CD4-positive, alpha-beta memory T cell (primary cell): ENCODE data around the gene UVSSA. TPM values are rescaled to one million over a fixed set of nuclear protein-coding genes. Genes with fewer than 3 reads are reported as not detected.

Experiments
- CTCF ChIA-PET: fragments of 350-600 bp; sonication (Branson Sonifier 250); formaldehyde crosslinking; loops from one replicate; lab custom pipeline; 2021; ENCODE audit warnings: inconsistent platforms; ENCODE audit not compliant: partially characterized antibody; lab: Charles Lee
- POLR2A ChIA-PET: fragments of 350-600 bp; sonication (Branson Sonifier 250); formaldehyde crosslinking; loops from one replicate; lab custom pipeline; 2021; ENCODE audit not compliant: partially characterized antibody; lab: Charles Lee
- DNase-seq, 5 donors: peaks; one replicate each; pipeline versions ENCODE4 v3.0.0 to v3.0.0-alpha.2; 2020 to 2022; ENCODE audit warnings: mixed read lengths in 1 of 5
- H3K27ac ChIP-seq: one replicate; pipeline ENCODE4 v1.7.0; 2013; ENCODE audit warnings: low read depth, low read length
- H3K27me3 ChIP-seq: 2 replicates; pipeline ENCODE4 v1.7.0; 2013; ENCODE audit warnings: mild to moderate bottlenecking, low read length, moderate library complexity; ENCODE audit not compliant: insufficient read depth
- H3K36me3 ChIP-seq: 2 replicates; pipeline ENCODE4 v1.7.0; 2013; ENCODE audit warnings: mild to moderate bottlenecking, low read length, moderate library complexity; ENCODE audit not compliant: insufficient read depth
- H3K4me1 ChIP-seq: 2 replicates; pipeline ENCODE4 v1.7.0; 2013; ENCODE audit warnings: mild to moderate bottlenecking, low read length, moderate library complexity; ENCODE audit not compliant: insufficient read depth
- H3K4me3 ChIP-seq, 2 donors: one replicate each; pipeline ENCODE4 v1.7.0; 2013; ENCODE audit warnings: low read length in 2 of 2, mild to moderate bottlenecking in 1 of 2
- H3K9me3 ChIP-seq, 2 donors: one replicate each; pipeline ENCODE4 v1.7.0; 2013; ENCODE audit warnings: low read length in 2 of 2, control low read depth in 1 of 2; ENCODE audit not compliant: control insufficient read depth in 1 of 2
- H3K27ac Mint-ChIP-seq, 7 donors: one replicate each; pipeline ENCODE4 v1.8.0; 2020 to 2021; ENCODE audit warnings: mixed read lengths in 7 of 7, mild to moderate bottlenecking in 6 of 7, inconsistent platforms in 3 of 7, moderate library complexity in 3 of 7
- H3K27me3 Mint-ChIP-seq, 2 donors: one replicate each; pipeline ENCODE4 v1.8.0; 2020 to 2021; ENCODE audit warnings: mixed read lengths in 2 of 2
- H3K36me3 Mint-ChIP-seq, 2 donors: one replicate each; pipeline ENCODE4 v1.8.0; 2020 to 2021; ENCODE audit warnings: mixed read lengths in 2 of 2, inconsistent platforms in 1 of 2, mild to moderate bottlenecking in 1 of 2
- H3K4me1 Mint-ChIP-seq, 4 donors: one replicate each; pipeline ENCODE4 v1.8.0; 2020 to 2021; ENCODE audit warnings: mixed read lengths in 4 of 4, mild to moderate bottlenecking in 1 of 4
- H3K4me3 Mint-ChIP-seq, 8 donors: one replicate each; pipeline ENCODE4 v1.8.0; 2020 to 2021; ENCODE audit warnings: mixed read lengths in 8 of 8, mild to moderate bottlenecking in 7 of 8, moderate library complexity in 6 of 8, inconsistent platforms in 3 of 8
- H3K9me3 Mint-ChIP-seq, 8 donors: one replicate each; pipeline ENCODE4 v1.8.0; 2020 to 2021; ENCODE audit warnings: mixed read lengths in 8 of 8, mild to moderate bottlenecking in 5 of 8, inconsistent platforms in 3 of 8, moderate library complexity in 1 of 8
- intact Hi-C: fragments of 100-400 bp; cut with micrococcal nuclease; formaldehyde crosslinking; loops from one replicate; pipeline ENCODE4 v1.15.1; 2023
- polyA plus RNA-seq, 2 donors: library from polyadenylated mRNA; unstranded; fragments of 300-500 nt; fragmentation: Illumina TruSeq; gene quantifications; one replicate each; pipeline ENCODE4 v1.2.3, GENCODE V29; 2021
- total RNA-seq, 2 experiments: library from RNA; stranded (reverse); gene quantifications; one replicate each; pipeline ENCODE4 v1.2.3, GENCODE V29; 2021

Gene UVSSA
- total and polyA plus RNA-seq, 4 experiments from 2014 or later, result 2.4 to 44.6 (median 25.6) TPM

DNA sequence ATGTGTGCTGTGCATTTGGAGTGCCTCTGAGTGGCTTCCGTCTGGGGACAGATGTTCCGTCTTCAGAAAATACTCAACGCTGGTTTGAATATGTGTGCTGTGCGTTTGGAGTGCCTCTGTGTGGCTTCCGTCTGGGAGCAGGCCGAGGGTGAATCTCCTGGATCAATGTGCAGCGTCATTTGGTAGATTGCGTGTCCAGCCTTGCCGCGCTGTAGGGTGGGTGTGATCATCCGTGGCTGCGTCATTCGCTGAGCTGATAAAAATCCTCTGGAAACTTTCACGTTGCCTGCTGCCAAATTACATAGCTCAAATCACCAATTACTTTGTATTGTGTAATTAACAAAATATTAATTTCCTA lies 12.1 kb downstream of the UVSSA start:
- POLR2A ChIA-PET, result no interaction called here
- intact Hi-C loops, result no loop called here

DNA sequence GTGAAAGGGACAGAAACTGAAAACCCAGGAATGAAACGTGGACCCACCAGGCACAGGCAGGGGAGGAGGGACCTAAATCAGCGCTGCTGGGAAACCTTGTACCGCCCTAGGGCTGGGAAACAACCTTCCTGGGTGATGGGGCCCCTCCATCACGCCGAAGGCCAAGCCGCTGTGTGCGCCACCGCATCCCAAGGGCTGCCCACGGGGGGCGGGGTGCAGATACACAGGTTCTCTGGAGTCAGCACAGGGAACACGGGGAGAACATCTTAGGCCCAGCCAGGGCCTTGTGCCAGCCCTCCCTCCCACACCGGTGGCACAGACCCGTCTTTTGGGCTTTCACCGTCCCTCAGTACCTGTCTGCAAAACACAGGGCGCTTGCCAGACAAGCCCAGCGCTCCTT lies 13.0 kb downstream of the UVSSA start:
- Histone ChIP-seq H3K4me1 (no peaks in the 10 kb centered on the region), H3K27ac (no peak overlapping the region), H3K4me3 (no peak overlapping the region), H3K27me3 (no peaks in the 10 kb centered on the region), H3K36me3 (no peaks in the 10 kb centered on the region), H3K9me3 (no peaks in the 10 kb centered on the region)
- peak in 1 of 5 donors; percentile 13 for DNase-seq
- intact Hi-C loops, result no loop called here
- Mint-ChIP-seq H3K36me3 (peaks cover 5 to 10% of the 10 kb centered on the region in 2 donors), H3K27me3 (no peaks in the 10 kb centered on the region), H3K4me1 (peaks cover 0 to 4% (median 2%) of the 10 kb centered on the region in 4 donors), H3K9me3 (no peaks in the 10 kb centered on the region), H3K27ac (no peak overlapping the region), H3K4me3 (no peak overlapping the region)
- ChIA-PET CTCF (no interaction called here), POLR2A (no interaction called here)

More for the DNA sequence above, 12.1 kb downstream of the UVSSA start:
- no peaks in the 10 kb centered on the region for H3K9me3 Mint-ChIP-seq
- no peaks in the 10 kb centered on the region for H3K4me1 ChIP-seq
- no peak overlapping the region for H3K27ac Mint-ChIP-seq
- DNase-seq, result peak in 1 of 5 donors; percentile 5
- no peak overlapping the region for H3K27ac ChIP-seq
- H3K4me3 ChIP-seq, result no peak overlapping the region
- H3K9me3 ChIP-seq, result no peaks in the 10 kb centered on the region
- H3K4me3 Mint-ChIP-seq, result no peak overlapping the region
- H3K27me3 ChIP-seq, result no peaks in the 10 kb centered on the region
- no peaks in the 10 kb centered on the region for H3K36me3 ChIP-seq
- peaks cover 5 to 10% of the 10 kb centered on the region in 2 donors for H3K36me3 Mint-ChIP-seq
- no peaks in the 10 kb centered on the region for H3K27me3 Mint-ChIP-seq
- H3K4me1 Mint-ChIP-seq, result peaks cover 0 to 4% (median 2%) of the 10 kb centered on the region in 4 donors
- CTCF ChIA-PET, result interaction anchor here (0.9 kb wide), 1 partner anchor 81 kb away, joined by 3 read pairs; no protein-coding TSS in a partner anchor

DNA sequence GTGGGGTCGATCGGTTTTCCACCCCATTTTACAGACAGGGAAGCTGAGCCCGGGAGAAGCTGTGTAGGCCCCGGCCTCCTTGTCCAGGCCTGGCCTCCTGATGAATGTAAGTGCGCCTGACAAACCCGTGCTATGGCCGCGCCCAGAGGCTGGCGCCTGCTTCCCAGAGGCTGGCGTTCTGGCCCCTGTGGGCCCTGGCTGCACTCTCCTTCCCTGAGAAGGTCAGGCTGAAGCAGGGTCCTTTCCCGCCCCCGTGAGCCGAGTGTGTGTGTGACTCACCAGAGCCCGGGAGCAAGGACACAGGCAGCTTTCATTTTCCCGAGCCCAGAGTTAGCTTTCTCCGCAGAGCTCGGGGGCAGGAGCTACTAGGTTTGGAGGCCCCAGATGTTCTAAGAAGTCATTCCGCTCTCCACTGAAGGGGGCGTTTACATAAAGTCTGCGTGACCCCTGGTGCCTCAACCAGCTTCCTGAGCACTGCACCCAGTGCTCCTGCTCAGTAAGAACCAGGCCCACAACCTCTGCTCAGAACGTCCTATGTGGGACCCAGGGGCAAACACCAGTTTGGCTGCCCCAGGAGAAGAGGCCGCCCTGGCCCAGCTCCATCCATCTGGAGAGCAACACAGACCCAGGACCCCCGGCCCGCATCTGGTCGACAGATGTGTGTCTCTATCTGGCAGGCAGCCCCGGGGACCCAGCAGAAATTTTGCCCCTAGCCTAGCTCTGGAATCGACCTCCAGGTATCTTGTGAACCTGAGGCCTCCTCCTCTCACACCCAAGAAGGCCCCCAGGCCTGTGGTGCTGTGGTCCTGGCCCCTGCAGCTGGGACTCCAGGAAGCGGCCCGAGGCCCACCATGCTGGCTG lies 13.6 kb downstream of the UVSSA start:
- intact Hi-C loops, result no loop called here
- no peaks in the 10 kb centered on the region for H3K27me3 Mint-ChIP-seq
- no peaks in the 10 kb centered on the region for H3K9me3 Mint-ChIP-seq
- CTCF ChIA-PET, result no interaction called here
- peaks cover 5 to 8% of the 10 kb centered on the region in 2 donors for H3K36me3 Mint-ChIP-seq
- H3K27me3 ChIP-seq, result no peaks in the 10 kb centered on the region
- no peak overlapping the region for H3K4me3 ChIP-seq
- H3K27ac ChIP-seq, result no peak overlapping the region
- H3K4me3 Mint-ChIP-seq, result no peak overlapping the region
- H3K36me3 ChIP-seq, result no peaks in the 10 kb centered on the region
- no peaks in the 10 kb centered on the region for H3K4me1 ChIP-seq
- no peak overlapping the region for H3K27ac Mint-ChIP-seq
- peak in 1 of 5 donors; percentile 15 for DNase-seq
- no peaks in the 10 kb centered on the region for H3K9me3 ChIP-seq
- peaks cover 0 to 4% (median 2%) of the 10 kb centered on the region in 4 donors for H3K4me1 Mint-ChIP-seq
- POLR2A ChIA-PET, result no interaction called here

DNA sequence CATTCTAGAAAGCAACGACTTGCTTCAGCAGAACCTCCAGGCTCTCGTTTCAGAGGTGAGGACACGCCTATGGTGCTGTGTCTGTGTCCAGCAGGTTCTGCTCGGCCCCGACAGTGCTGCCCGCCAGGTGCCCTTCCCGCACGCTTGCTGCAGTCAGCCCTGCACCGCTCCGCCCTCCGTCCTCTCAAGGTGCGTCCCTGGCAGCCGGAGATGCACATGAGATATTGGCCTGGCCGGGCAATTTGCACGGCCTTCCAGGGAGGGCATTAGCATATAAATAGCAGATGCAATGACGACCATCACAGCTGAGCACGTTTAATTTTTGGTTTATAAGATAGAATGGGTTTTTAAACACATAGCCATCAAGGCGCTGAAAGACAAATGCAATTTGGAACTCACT lies 14.4 kb downstream of the UVSSA start:
- Mint-ChIP-seq H3K4me1 (peaks cover 0 to 3% (median under 1%) of the 10 kb centered on the region in 4 donors), H3K27me3 (no peaks in the 10 kb centered on the region), H3K27ac (no peak overlapping the region), H3K36me3 (peaks cover 5 to 8% of the 10 kb centered on the region in 2 donors), H3K9me3 (no peaks in the 10 kb centered on the region), H3K4me3 (no peak overlapping the region)
- Histone ChIP-seq H3K36me3 (no peaks in the 10 kb centered on the region), H3K9me3 (no peaks in the 10 kb centered on the region), H3K4me3 (no peak overlapping the region), H3K4me1 (no peaks in the 10 kb centered on the region), H3K27ac (no peak overlapping the region), H3K27me3 (no peaks in the 10 kb centered on the region)
- DNase-seq, result no peak
- intact Hi-C loops, result no loop called here
- ChIA-PET CTCF (no interaction called here), POLR2A (no interaction called here)

DNA sequence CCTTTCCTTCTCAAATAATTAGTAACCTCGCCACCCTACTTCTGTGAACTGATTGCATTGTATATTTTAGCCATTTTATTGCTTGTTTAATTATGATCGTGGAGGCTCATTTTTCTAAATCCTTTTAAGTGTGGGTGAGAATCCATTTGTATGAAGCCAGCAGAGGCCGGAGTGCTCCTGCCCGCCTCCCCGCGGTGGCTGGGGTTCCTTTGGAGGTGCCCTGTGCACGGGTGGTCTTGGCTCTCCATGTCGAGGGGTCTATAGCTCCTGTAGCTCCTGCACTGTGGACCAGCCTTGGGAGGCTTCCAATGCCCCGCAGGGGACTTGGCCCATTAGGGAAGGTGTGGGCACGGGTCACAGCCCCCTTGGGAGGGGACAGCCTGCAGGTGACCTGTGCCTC lies 15.0 kb downstream of the UVSSA start:
- Histone ChIP-seq H3K4me3 (no peak overlapping the region), H3K27ac (no peak overlapping the region), H3K4me1 (no peaks in the 10 kb centered on the region), H3K9me3 (no peaks in the 10 kb centered on the region), H3K27me3 (no peaks in the 10 kb centered on the region), H3K36me3 (no peaks in the 10 kb centered on the region)
- H3K4me1 Mint-ChIP-seq, result peaks cover 0 to 3% (median 0%) of the 10 kb centered on the region in 4 donors
- peaks cover 5 to 8% of the 10 kb centered on the region in 2 donors for H3K36me3 Mint-ChIP-seq
- DNase-seq, result peak in 1 of 5 donors; percentile 11
- POLR2A ChIA-PET, result no interaction called here
- no peaks in the 10 kb centered on the region for H3K27me3 Mint-ChIP-seq
- intact Hi-C loops, result no loop called here
- CTCF ChIA-PET, result no interaction called here
- no peak overlapping the region for H3K27ac Mint-ChIP-seq
- H3K4me3 Mint-ChIP-seq, result no peak overlapping the region
- H3K9me3 Mint-ChIP-seq, result no peaks in the 10 kb centered on the region

DNA sequence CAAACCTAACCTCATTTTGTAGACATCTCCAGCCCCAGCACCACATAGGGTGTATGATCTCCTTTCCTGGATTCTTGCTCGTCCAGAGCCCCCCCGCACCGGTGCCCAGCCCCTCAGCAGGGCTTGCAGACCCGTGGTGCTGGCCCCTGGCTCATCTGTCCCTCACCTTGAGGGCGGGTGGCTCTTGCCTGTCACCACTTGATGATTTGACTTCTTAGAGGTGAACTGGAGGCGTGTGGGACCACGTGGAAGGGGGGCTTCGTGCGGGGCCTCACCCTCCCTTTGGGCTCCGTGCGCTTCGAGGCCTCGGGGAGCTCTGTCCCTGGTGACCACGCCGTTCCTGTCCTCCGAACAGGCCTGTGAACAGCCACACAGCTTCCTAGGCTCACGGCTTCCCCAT lies 15.5 kb downstream of the UVSSA start:
- H3K27me3 Mint-ChIP-seq, result no peaks in the 10 kb centered on the region
- no peak overlapping the region for H3K4me3 ChIP-seq
- peaks cover 5 to 8% of the 10 kb centered on the region in 2 donors for H3K36me3 Mint-ChIP-seq
- intact Hi-C loops, result no loop called here
- CTCF ChIA-PET, result no interaction called here
- no peak overlapping the region for H3K27ac ChIP-seq
- no peaks in the 10 kb centered on the region for H3K9me3 ChIP-seq
- H3K9me3 Mint-ChIP-seq, result no peaks in the 10 kb centered on the region
- H3K4me3 Mint-ChIP-seq, result no peak overlapping the region
- POLR2A ChIA-PET, result no interaction called here
- peaks cover 0 to 3% (median 0%) of the 10 kb centered on the region in 4 donors for H3K4me1 Mint-ChIP-seq
- no peak overlapping the region for H3K27ac Mint-ChIP-seq
- H3K36me3 ChIP-seq, result no peaks in the 10 kb centered on the region
- H3K27me3 ChIP-seq, result no peaks in the 10 kb centered on the region
- DNase-seq, result no peak
- no peaks in the 10 kb centered on the region for H3K4me1 ChIP-seq

DNA sequence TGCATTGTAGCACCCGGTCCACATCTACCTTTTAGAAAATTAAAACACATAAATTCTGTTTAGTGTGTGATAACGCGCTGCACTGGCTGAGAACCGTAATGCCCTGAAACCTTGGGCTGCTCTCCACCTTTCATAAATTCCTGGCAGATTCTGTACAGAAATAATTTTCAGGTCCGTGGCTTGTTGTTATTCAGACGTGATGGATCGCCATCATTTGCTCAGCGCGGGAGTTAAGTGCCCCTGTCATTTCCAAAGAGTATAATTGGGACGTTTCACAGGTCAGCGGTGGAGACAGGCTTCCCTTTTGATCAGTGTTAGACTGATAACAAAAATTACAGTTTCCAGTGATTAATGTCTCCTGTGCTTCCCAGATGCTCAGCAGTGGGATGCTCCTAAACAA lies 16.5 kb downstream of the UVSSA start:
- no peaks in the 10 kb centered on the region for H3K27me3 ChIP-seq
- no peaks in the 10 kb centered on the region for H3K9me3 ChIP-seq
- no peaks in the 10 kb centered on the region for H3K27me3 Mint-ChIP-seq
- no peaks in the 10 kb centered on the region for H3K4me1 ChIP-seq
- H3K4me3 ChIP-seq, result no peak overlapping the region
- no peak overlapping the region for H3K27ac ChIP-seq
- POLR2A ChIA-PET, result no interaction called here
- H3K36me3 Mint-ChIP-seq, result peaks cover 5 to 11% of the 10 kb centered on the region in 2 donors
- DNase-seq, result no peak
- CTCF ChIA-PET, result no interaction called here
- no peak overlapping the region for H3K4me3 Mint-ChIP-seq
- H3K9me3 Mint-ChIP-seq, result no peaks in the 10 kb centered on the region
- H3K27ac Mint-ChIP-seq, result no peak overlapping the region
- H3K4me1 Mint-ChIP-seq, result peaks cover 0 to 3% (median 0%) of the 10 kb centered on the region in 4 donors
- intact Hi-C loops, result no loop called here
- H3K36me3 ChIP-seq, result no peaks in the 10 kb centered on the region
